Natural killer cell (primary cell): Measurements from ENCODE around the gene SH3D19. TPM values are rescaled to one million over a fixed set of nuclear protein-coding genes. Genes with fewer than 3 reads are reported as not detected.

ENCODE experiments used
- ATAC-seq, 3 donors: fragments of 150-1000 bp in 2 of 3; fragments of 200-7000 bp in 1 of 3; cut with Tn5 transposase; 1 replicate in 1 of 3; 2 replicates in 2 of 3; pipeline ENCODE4 v1.10.0; 2021; ENCODE audit warnings: mild to moderate bottlenecking in 2 of 3, moderate library complexity in 2 of 3
- DNase-seq, 2 donors: peaks; one replicate each; pipeline versions ENCODE4 v3.0.0 to v3.0.0-alpha.2; 2013 to 2021; ENCODE audit warnings: mixed read lengths in 1 of 2
- H3K27ac ChIP-seq: one replicate; pipeline ENCODE4 v1.5.1; 2013; ENCODE audit warnings: mild to moderate bottlenecking, low read length
- H3K27me3 ChIP-seq: one replicate; pipeline ENCODE4 v1.6.1; 2013; ENCODE audit warnings: low read length; ENCODE audit not compliant: control insufficient read depth, insufficient read depth
- H3K36me3 ChIP-seq: one replicate; pipeline ENCODE4 v1.6.1; 2013; ENCODE audit warnings: low read length; ENCODE audit not compliant: control insufficient read depth, insufficient read depth
- H3K4me1 ChIP-seq: one replicate; pipeline ENCODE4 v1.6.1; 2013; ENCODE audit warnings: low read length; ENCODE audit not compliant: control insufficient read depth, insufficient read depth
- H3K4me3 ChIP-seq: one replicate; pipeline ENCODE4 v1.5.1; 2013; ENCODE audit warnings: low read length
- H3K9me3 ChIP-seq: one replicate; pipeline ENCODE4 v1.6.1; 2013; ENCODE audit warnings: low read length; ENCODE audit not compliant: control insufficient read depth, insufficient read depth
- H3K27ac Mint-ChIP-seq, 2 donors: one replicate each; pipeline ENCODE4 v1.8.0; 2022; ENCODE audit warnings: mild to moderate bottlenecking in 2 of 2, mixed read lengths in 2 of 2, moderate library complexity in 1 of 2
- H3K27me3 Mint-ChIP-seq, 2 donors: one replicate each; pipeline ENCODE4 v1.8.0; 2022; ENCODE audit warnings: low read depth in 2 of 2, mixed read lengths in 2 of 2
- H3K36me3 Mint-ChIP-seq: one replicate; pipeline ENCODE4 v1.8.0; 2022; ENCODE audit warnings: mixed read lengths
- H3K4me1 Mint-ChIP-seq, 2 donors: one replicate each; pipeline ENCODE4 v1.8.0; 2022; ENCODE audit warnings: mixed read lengths in 2 of 2
- H3K4me3 Mint-ChIP-seq: one replicate; pipeline ENCODE4 v1.8.0; 2022; ENCODE audit warnings: mild to moderate bottlenecking, moderate library complexity, mixed read lengths
- H3K9me3 Mint-ChIP-seq, 2 donors: one replicate each; pipeline ENCODE4 v1.8.0; 2022; ENCODE audit warnings: mixed read lengths in 2 of 2
- CTCF ChIP-seq: fragments of 200-600 bp; IDR thresholded peaks from one replicate; pipeline ENCODE4 v1.8.0; 2022; ENCODE audit warnings: antibody characterized with exemption
- WGBS: methylation state at CpG from one replicate; pipeline ENCODE4 v1.1.7; 2013; ENCODE audit warnings: missing lambda C conversion rate; ENCODE audit not compliant: insufficient coverage; 5-methylcytosine and 5-hydroxymethylcytosine counted together
- intact Hi-C: fragments of 100-400 bp; cut with micrococcal nuclease; formaldehyde crosslinking; loops from one replicate; pipeline ENCODE4 v1.14.2; 2022
- total RNA-seq, 4 donors: library from RNA; stranded (reverse); fragments of 120-200 nt in 1 of 4; gene quantifications; one replicate each; pipeline versions ENCODE4 v1.2.3 to v1.2.4, GENCODE V29; 2013 to 2022

SH3D19 gene
- total RNA-seq, 3 donors from 2014 or later (not counting 1 experiment from before 2014, with no cell fraction given), result 0.13 TPM; not detected in 2

- Histone ChIP-seq H3K27me3 (no peaks in the 10 kb centered on the region), H3K9me3 (no peaks in the 10 kb centered on the region), H3K4me1 (no peaks in the 10 kb centered on the region), H3K36me3 (no peaks in the 10 kb centered on the region), H3K27ac (no peak overlapping the region), H3K4me3 (no peak overlapping the region)
- Mint-ChIP-seq H3K4me3 (no peak overlapping the region), H3K27me3 (peaks cover 0 to under 1% of the 10 kb centered on the region in 2 donors), H3K4me1 (no peaks in the 10 kb centered on the region), H3K9me3 (no peaks in the 10 kb centered on the region), H3K27ac (no peak overlapping the region), H3K36me3 (no peaks in the 10 kb centered on the region)
- ATAC-seq, result no peak
- TF ChIP-seq CTCF, result no peak
- WGBS, result no CpG with 5 or more reads among the region's 1 CpG
- DNase-seq, result no peak
- intact Hi-C loops, result no loop called here
Measured at GRCh38 chr4:151207868-151208267, 117.5 kb downstream of the SH3D19 start.

- Histone ChIP-seq H3K27me3 (no peaks in the 10 kb centered on the region), H3K9me3 (no peaks in the 10 kb centered on the region), H3K27ac (no peak overlapping the region), H3K4me1 (no peaks in the 10 kb centered on the region), H3K36me3 (no peaks in the 10 kb centered on the region), H3K4me3 (no peak overlapping the region)
- 80% methylated on average over 1 of the region's 1 CpG for WGBS
- TF ChIP-seq CTCF, result no peak
- DNase-seq, result no peak
- no peaks in the 10 kb centered on the region for H3K4me1 Mint-ChIP-seq
- no peaks in the 10 kb centered on the region for H3K36me3 Mint-ChIP-seq
- no peak for ATAC-seq
- intact Hi-C loops, result no loop called here
- H3K4me3 Mint-ChIP-seq, result no peak overlapping the region
- H3K9me3 Mint-ChIP-seq, result no peaks in the 10 kb centered on the region
- H3K27ac Mint-ChIP-seq, result no peak overlapping the region
- peaks cover 0 to 3% of the 10 kb centered on the region in 2 donors for H3K27me3 Mint-ChIP-seq
Measured at GRCh38 chr4:151207186-151207585, 118.2 kb downstream of the SH3D19 start.

- Mint-ChIP-seq H3K4me3 (no peak overlapping the region), H3K36me3 (no peaks in the 10 kb centered on the region), H3K27ac (no peak overlapping the region), H3K4me1 (no peaks in the 10 kb centered on the region), H3K27me3 (peaks cover 0 to 3% of the 10 kb centered on the region in 2 donors), H3K9me3 (no peaks in the 10 kb centered on the region)
- Histone ChIP-seq H3K4me3 (no peak overlapping the region), H3K36me3 (no peaks in the 10 kb centered on the region), H3K27me3 (no peaks in the 10 kb centered on the region), H3K27ac (no peak overlapping the region), H3K9me3 (no peaks in the 10 kb centered on the region), H3K4me1 (no peaks in the 10 kb centered on the region)
- no peak for DNase-seq
- intact Hi-C loops, result no loop called here
- no peak for ATAC-seq
- no peak for TF ChIP-seq CTCF
- WGBS, result 42% methylated on average over 2 of the region's 3 CpGs
Measured at GRCh38 chr4:151206241-151207005, 119.0 kb downstream of the SH3D19 start.

GRCh38 chr4:151205722-151206121 lies 119.7 kb downstream of the SH3D19 start:
- no peak for DNase-seq
- no peak overlapping the region for H3K27ac Mint-ChIP-seq
- Histone ChIP-seq H3K4me3 (no peak overlapping the region), H3K4me1 (no peaks in the 10 kb centered on the region), H3K36me3 (no peaks in the 10 kb centered on the region), H3K27me3 (no peaks in the 10 kb centered on the region), H3K9me3 (no peaks in the 10 kb centered on the region), H3K27ac (no peak overlapping the region)
- no peak for TF ChIP-seq CTCF
- no peak overlapping the region for H3K4me3 Mint-ChIP-seq
- no CpG with 5 or more reads among the region's 1 CpG for WGBS
- intact Hi-C loops, result no loop called here
- H3K36me3 Mint-ChIP-seq, result no peaks in the 10 kb centered on the region
- no peaks in the 10 kb centered on the region for H3K4me1 Mint-ChIP-seq
- no peak for ATAC-seq
- H3K9me3 Mint-ChIP-seq, result no peaks in the 10 kb centered on the region
- H3K27me3 Mint-ChIP-seq, result peaks cover 0 to 3% of the 10 kb centered on the region in 2 donors
